PFSK-1 (cell line): ENCODE results near the gene NPIPB2.

Source experiments
- POLR2AphosphoS5 ChIP-seq: IDR thresholded peaks from 2 replicates; pipeline ENCODE4 v1.6.1; 2012; ENCODE audit warnings: low read depth, mild to moderate bottlenecking, control low read depth, low read length, moderate library complexity
- TAF1 ChIP-seq: IDR thresholded peaks from 2 replicates; pipeline ENCODE4 v1.6.1; 2012; ENCODE audit warnings: low read length, control low read depth, borderline replicate concordance; ENCODE audit not compliant: insufficient read depth

- no peak for TF ChIP-seq POLR2AphosphoS5
- no peak for TF ChIP-seq TAF1
Measured at GRCh38 chr16:11948819-11949218, 7.0 kb upstream of the NPIPB2 start.
